Activated CD4-positive, CD25-positive, alpha-beta regulatory T cell treated with anti-CD3 and anti-CD28 coated beads, Interleukin-2, amount 50 U/mL, for 72 hours (primary cell): ENCODE results near the gene HES2.
A peak's percentile ranks its signal among the peaks of the same experiment; 100 is the strongest.
"Not testable (repeated sequence)": the region's sequence is repeated elsewhere in the genome, so short reads cannot be mapped to it uniquely, and the experiment has no call there.

ENCODE experiments used
- DNase-seq: peaks from one replicate; pipeline ENCODE4 v3.0.0; 2021

Gene HES2

GRCh38 chr1:6416295-6416656 is 3.4 kb downstream of the HES2 start:
- no peak for DNase-seq

GRCh38 chr1:6414881-6415626 is 4.7 kb downstream of the HES2 start:
- no peak for DNase-seq

GRCh38 chr1:6414443-6414844 is 5.3 kb downstream of the HES2 start:
- no peak for DNase-seq

GRCh38 chr1:6412896-6413295 is 6.8 kb downstream of the HES2 start:
- DNase-seq, result no peak

- no peak for DNase-seq
Observed at GRCh38 chr1:6410248-6410893, 9.3 kb downstream of the HES2 start.

- no peak for DNase-seq
Observed at GRCh38 chr1:6409733-6410132, 10.0 kb downstream of the HES2 start.

GRCh38 chr1:6409053-6409452 is 10.7 kb downstream of the HES2 start:
- no peak for DNase-seq

- DNase-seq, result no peak
Observed at GRCh38 chr1:6408023-6408422, 11.7 kb downstream of the HES2 start.

GRCh38 chr1:6401673-6402072 is 18.0 kb downstream of the HES2 start:
- no peak for DNase-seq

GRCh38 chr1:6399294-6399693 is 20.4 kb downstream of the HES2 start:
- DNase-seq, result no peak

- DNase-seq, result no peak
Observed at GRCh38 chr1:6397844-6398441, 21.8 kb downstream of the HES2 start.

- DNase-seq, result no peak
Observed at GRCh38 chr1:6396998-6397397, 22.7 kb downstream of the HES2 start.

- DNase-seq, result not testable (repeated sequence)
Observed at GRCh38 chr1:6395781-6396244, 23.9 kb downstream of the HES2 start.

GRCh38 chr1:6395130-6395529 is 24.6 kb downstream of the HES2 start:
- not testable (repeated sequence) for DNase-seq

GRCh38 chr1:6393400-6394187 is 26.1 kb downstream of the HES2 start, which contains the start of gene ACOT7:
Gene ACOT7 (minus strand): TSS chr1:6393767. CDS start chr1:6393399, 368 bp downstream.
- peak; percentile 92 for DNase-seq

GRCh38 chr1:6392809-6393399 is 26.8 kb downstream of the HES2 start:
- DNase-seq, result no peak

- no peak for DNase-seq
Observed at GRCh38 chr1:6391951-6392808, 27.5 kb downstream of the HES2 start.

- no peak for DNase-seq
Observed at GRCh38 chr1:6389971-6390370, 29.7 kb downstream of the HES2 start.

GRCh38 chr1:6386371-6386949 is 33.3 kb downstream of the HES2 start:
- DNase-seq, result no peak

- DNase-seq, result no peak
Observed at GRCh38 chr1:6385488-6386191, 34.1 kb downstream of the HES2 start.

- no peak for DNase-seq
Observed at GRCh38 chr1:6384962-6385361, 34.8 kb downstream of the HES2 start.
